HEK293T (cell line): ENCODE results near the gene OAT.
A peak's percentile ranks its signal among the peaks of the same experiment; 100 is the strongest.
"Not testable (repeated sequence)": the region's sequence is repeated elsewhere in the genome, so short reads cannot be mapped to it uniquely, and the experiment has no call there.

Experiments used
- CTCF ChIA-PET: fragments of 350-600 bp; formaldehyde crosslinking; extraction: SDS; loops from one replicate; lab custom pipeline; 2021; ENCODE audit warnings: antibody characterized with exemption, inconsistent platforms; lab: Yijun Ruan, JAX
- POLR2A ChIA-PET: fragments of 350-600 bp; formaldehyde crosslinking; extraction: SDS; loops from one replicate; lab custom pipeline; 2020; ENCODE audit warnings: antibody characterized with exemption, inconsistent platforms; lab: Yijun Ruan, JAX
- DNase-seq: peaks from one replicate; pipeline ENCODE4 v3.0.0; 2012; ENCODE audit warnings: mixed read lengths; ENCODE audit errors: extremely low spot score
- ARNT ChIP-seq: fragments of 450-650 bp; IDR thresholded peaks from 2 replicates; pipeline ENCODE4 v1.6.1; 2017; ENCODE audit warnings: mild to moderate bottlenecking
- BHLHE40 ChIP-seq: fragments of 450-650 bp; IDR thresholded peaks from 2 replicates; pipeline ENCODE4 v1.6.1; 2016; ENCODE audit warnings: mild to moderate bottlenecking, moderate library complexity, borderline replicate concordance
- CTBP1 ChIP-seq: fragments of 450-650 bp; IDR thresholded peaks from 2 replicates; pipeline ENCODE4 v1.6.1; 2016; ENCODE audit warnings: borderline replicate concordance
- ELF4 ChIP-seq: fragments of 450-650 bp; IDR thresholded peaks from 2 replicates; pipeline ENCODE4 v1.6.1; 2017; ENCODE audit warnings: antibody characterized with exemption
- FOXA1 ChIP-seq: fragments of 450-650 bp; IDR thresholded peaks from 2 replicates; pipeline ENCODE4 v1.6.1; 2016; ENCODE audit warnings: mild to moderate bottlenecking
- FOXK2 ChIP-seq: fragments of 450-650 bp; IDR thresholded peaks from 2 replicates; pipeline ENCODE4 v1.6.1; 2016; ENCODE audit warnings: mild to moderate bottlenecking
- FOXM1 ChIP-seq: fragments of 450-650 bp; IDR thresholded peaks from 2 replicates; pipeline ENCODE4 v1.6.1; 2017; ENCODE audit warnings: mild to moderate bottlenecking, borderline replicate concordance
- HDGF ChIP-seq: fragments of 450-650 bp; IDR thresholded peaks from 2 replicates; pipeline ENCODE4 v1.6.1; 2017; ENCODE audit warnings: antibody characterized with exemption, borderline replicate concordance
- L3MBTL2 ChIP-seq: fragments of 450-650 bp; conservative IDR thresholded peaks from 2 replicates; pipeline ENCODE4 v1.6.1; 2016; ENCODE audit warnings: mild to moderate bottlenecking
- LEF1 ChIP-seq: fragments of 450-650 bp; IDR thresholded peaks from 2 replicates; pipeline ENCODE4 v1.6.1; 2017; ENCODE audit warnings: mild to moderate bottlenecking, borderline replicate concordance
- NFRKB ChIP-seq: fragments of 450-650 bp; IDR thresholded peaks from 2 replicates; pipeline ENCODE4 v1.6.1; 2016; ENCODE audit warnings: mild to moderate bottlenecking, moderate library complexity
- SP1 ChIP-seq: fragments of 450-650 bp; IDR thresholded peaks from 2 replicates; pipeline ENCODE4 v1.6.1; 2017
- SUZ12 ChIP-seq: fragments of 450-650 bp; IDR thresholded peaks from 2 replicates; pipeline ENCODE4 v1.6.1; 2016; ENCODE audit warnings: mild to moderate bottlenecking
- TARDBP ChIP-seq: fragments of 450-650 bp; IDR thresholded peaks from 2 replicates; pipeline ENCODE4 v1.6.1; 2016
- TF ChIP-seq, protein P1 (sequence below): fragments of 450-650 bp; IDR thresholded peaks from 2 replicates; pipeline ENCODE4 v1.6.1; 2016

OAT gene

DNA sequence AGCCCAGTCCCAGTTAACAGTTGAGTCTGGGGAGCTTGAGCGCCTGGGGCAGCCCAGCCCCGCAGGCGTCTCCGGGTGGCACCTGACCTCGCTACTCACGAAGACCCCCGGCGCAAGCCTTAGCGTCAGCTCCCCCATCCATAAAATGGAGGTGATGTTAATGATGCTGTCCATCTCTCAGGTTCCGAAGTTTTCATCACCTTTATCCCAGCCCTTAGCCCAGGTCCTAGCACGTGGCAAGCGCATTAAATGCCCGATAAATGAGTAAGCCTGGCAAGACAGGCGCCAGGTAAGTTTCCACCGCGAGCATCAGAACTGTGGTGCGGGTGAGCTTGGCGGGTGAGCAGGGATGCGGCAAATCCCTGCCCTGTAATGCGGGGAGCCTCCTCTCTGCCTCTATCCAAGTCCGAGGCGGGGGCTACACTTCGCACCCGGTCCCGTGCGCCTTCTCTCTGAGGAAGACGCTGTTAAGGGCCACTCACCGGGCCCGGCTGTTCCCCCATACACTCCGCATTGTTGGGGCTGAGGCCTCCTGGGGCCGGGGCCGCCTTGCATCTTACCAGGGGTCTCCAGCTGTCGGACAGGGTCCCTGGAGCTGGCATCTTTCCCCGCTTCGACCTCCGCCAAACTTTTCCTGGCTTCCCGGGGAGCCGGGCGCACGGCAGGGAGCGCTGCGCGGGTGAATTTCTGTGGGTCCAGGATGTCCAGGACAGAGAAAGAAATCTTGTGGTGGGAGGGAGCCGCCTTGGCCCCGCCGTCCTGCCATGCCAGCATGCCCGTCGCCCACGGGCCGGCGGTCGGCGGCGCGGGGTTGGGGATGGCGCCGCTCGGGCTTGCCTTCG lies 30.7 kb upstream of the OAT start:
- ChIA-PET CTCF (interaction anchor here (0.6 kb wide), 1 partner anchor 61 kb away, joined by 3 read pairs; no protein-coding TSS in a partner anchor), POLR2A (interaction anchor here (0.7 to 1.0 kb wide), 4 partner anchors 12 to 31 kb away, joined by 3 to 4 read pairs (median 4); partner anchors contain the start of genes LHPP and OAT)
- DNase-seq = no peak
- TF ChIP-seq TARDBP (no peak), FOXA1 (no peak), SP1 (no peak), L3MBTL2 (peak; percentile 77), LEF1 (no peak)

DNA sequence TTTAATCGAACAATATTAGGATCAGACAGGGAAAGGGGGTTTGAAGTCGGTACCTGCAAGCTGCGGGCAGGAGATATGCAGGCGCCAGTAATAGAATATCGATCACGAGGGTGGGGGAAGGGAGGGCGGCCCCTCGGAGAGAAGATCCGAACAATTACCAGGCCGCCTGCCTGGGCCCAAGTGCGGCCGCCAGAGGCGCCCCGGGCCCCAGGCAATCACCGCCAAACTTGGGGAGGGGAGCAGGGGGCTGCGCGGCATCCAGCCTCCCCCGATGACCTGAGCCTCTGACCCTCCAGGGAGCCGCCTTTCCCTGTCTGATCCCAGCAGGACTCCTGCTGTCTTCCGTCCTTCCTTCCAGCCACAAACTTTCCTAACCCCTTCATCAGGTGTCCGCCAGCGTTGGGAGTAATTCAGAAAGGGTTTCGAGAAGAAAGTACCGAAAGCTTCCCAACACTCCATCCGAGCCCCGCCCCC lies 30.0 kb upstream of the OAT start:
- ChIA-PET CTCF (no interaction called here), POLR2A (interaction anchor here (0.8 to 1.0 kb wide), 2 partner anchors 13 to 30 kb away, joined by 3 to 4 read pairs; partner anchors contain the start of genes LHPP and OAT)
- no peak for TF ChIP-seq LEF1
- TF ChIP-seq ELF4 = no peak
- TF ChIP-seq, protein P1, sequence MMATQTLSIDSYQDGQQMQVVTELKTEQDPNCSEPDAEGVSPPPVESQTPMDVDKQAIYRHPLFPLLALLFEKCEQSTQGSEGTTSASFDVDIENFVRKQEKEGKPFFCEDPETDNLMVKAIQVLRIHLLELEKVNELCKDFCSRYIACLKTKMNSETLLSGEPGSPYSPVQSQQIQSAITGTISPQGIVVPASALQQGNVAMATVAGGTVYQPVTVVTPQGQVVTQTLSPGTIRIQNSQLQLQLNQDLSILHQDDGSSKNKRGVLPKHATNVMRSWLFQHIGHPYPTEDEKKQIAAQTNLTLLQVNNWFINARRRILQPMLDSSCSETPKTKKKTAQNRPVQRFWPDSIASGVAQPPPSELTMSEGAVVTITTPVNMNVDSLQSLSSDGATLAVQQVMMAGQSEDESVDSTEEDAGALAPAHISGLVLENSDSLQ = no peak
- TF ChIP-seq CTBP1 = no peak
- TF ChIP-seq BHLHE40 = no peak
- TF ChIP-seq HDGF = no peak
- TF ChIP-seq FOXK2 = no peak
- no peak for TF ChIP-seq NFRKB
- TF ChIP-seq SUZ12 = no peak
- TF ChIP-seq FOXA1 = no peak
- TF ChIP-seq ARNT = no peak
- TF ChIP-seq L3MBTL2 = no peak
- peak; percentile 46 for DNase-seq

DNA sequence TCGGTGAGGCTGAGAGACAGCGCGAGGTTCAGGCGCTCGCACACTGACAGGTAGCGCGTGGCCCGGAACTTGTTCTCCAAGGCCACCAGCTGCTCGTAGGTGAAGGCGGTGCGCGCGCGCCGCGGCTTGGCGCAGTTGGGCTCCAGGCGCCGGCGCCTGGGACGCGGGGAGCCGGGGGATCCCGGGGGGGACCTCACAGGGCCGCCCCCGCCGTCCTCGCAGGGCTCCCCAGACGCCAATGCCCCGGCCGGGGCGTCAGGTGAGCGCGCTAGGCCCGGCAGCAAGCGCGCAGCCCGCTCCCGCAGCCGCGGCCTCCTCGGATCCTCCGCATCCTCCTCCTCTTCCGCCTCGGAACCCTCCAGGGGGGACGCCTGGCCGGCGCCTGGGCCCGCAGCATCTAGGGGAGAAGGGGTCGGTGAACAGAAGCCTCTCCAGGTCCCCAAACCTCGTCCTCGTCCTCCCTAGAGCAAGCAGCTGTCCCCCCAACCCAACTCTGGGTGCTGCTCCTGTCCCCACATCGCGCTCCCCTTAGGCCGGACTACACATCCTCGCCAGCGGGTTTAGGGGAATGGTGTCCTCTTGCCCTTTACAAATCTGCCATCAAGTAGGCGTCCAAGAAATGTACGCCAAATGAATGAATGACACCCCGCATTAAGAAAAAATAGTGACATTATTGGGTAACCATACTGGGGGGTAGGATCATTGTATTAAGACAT lies 29.2 kb upstream of the OAT start:
- ChIA-PET POLR2A (no interaction called here), CTCF (no interaction called here)
- no peak for TF ChIP-seq TARDBP
- TF ChIP-seq SP1 = no peak
- no peak for TF ChIP-seq HDGF
- no peak for TF ChIP-seq LEF1
- no peak for TF ChIP-seq NFRKB
- TF ChIP-seq ELF4 = no peak
- no peak for DNase-seq

DNA sequence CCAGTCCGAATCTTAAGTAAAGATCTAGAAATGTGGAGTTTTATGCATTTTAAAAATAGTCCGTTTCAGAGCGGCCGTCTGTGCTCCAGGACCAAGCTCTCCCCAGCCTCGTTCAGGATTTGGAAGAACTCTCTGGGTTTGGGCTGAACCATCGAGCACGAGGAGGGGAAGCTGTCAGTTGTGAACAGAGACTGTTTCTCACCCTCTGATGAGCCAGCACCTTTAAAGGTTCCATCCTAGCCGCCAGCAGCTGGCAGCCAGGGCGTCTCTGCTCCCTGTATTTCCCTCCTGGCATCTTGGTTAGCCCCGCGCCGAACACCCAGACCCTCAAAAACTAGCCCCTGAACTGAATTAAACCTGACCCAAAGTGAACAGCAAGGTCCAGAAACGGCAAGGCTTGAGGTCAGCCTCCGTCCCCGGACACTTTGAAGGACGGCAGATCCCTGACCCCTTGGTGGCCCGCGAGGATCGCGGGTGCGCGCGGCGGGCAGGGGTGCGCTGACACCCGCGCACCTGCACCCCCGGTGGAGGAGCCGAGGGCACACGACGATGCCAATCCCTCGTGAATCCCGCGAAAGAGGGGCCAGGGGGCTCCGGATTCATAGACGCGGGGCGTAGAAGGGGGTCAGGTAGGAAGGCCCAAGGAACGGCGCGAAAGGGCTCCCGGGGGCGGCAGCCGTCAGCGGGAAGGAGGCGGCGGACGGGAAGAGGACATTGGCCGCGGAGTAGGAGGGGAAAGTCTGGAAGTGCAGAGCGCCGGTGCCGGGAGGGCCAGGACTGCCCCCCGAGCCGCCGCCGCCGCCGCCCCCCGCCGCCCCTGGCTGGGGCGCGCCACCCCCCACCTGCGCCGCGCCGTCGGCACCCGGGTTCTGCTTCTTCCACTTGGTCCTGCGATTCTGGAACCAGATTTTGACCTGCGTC lies 28.4 kb upstream of the OAT start:
- DNase-seq = no peak
- no peak for TF ChIP-seq FOXK2
- no peak for TF ChIP-seq L3MBTL2
- TF ChIP-seq, protein P1 = no peak
- TF ChIP-seq FOXM1 = no peak
- TF ChIP-seq CTBP1 = no peak
- no peak for TF ChIP-seq SUZ12
- TF ChIP-seq BHLHE40 = no peak
- TF ChIP-seq SP1 = no peak
- CTCF ChIA-PET = no interaction called here
- POLR2A ChIA-PET = no interaction called here

DNA sequence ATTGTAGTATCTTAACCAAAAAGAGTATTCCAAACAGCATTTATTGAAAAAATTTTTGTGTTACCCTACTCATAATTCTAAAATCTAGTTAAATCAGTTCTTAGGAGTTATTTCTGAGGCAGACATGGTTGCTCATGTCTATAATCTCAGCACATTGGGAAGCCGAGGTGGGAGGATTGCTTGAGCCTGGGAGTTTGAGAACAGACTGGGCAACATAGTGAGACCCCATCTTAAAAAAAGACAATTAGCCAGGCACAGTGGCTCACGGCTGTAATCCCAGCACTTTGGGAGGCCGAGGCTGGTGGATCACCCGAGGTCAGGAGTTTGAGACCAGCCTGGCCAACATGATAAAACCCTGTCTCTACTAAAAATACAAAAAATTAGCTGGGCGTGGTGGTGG lies 23.0 kb upstream of the OAT start:
- POLR2A ChIA-PET, DNase-seq, CTCF ChIA-PET: not testable (repeated sequence)

DNA sequence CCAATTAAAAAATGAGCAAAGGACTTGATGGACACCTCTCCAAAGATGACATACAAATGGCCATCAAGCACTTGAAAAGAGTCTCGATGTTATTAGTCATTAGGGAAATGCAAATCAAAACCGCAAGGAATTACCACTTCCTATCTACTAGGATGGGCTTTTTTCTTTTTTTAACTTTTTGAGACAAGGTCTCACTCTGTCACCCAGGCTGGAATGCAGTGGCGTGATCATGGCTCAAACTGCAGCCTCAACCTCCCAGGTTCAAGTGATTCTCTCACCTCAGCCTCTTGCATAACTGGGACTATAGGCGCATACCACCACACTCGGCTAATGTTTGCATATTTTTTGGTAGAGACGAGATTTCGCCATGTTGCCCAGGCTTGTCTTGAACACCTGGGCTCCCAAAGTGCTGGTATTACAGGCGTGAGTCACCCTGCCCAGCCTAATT lies 17.5 kb upstream of the OAT start:
- TF ChIP-seq LEF1 (no peak), TARDBP (no peak)
- ChIA-PET CTCF (no interaction called here), POLR2A (no interaction called here)
- DNase-seq = no peak

DNA sequence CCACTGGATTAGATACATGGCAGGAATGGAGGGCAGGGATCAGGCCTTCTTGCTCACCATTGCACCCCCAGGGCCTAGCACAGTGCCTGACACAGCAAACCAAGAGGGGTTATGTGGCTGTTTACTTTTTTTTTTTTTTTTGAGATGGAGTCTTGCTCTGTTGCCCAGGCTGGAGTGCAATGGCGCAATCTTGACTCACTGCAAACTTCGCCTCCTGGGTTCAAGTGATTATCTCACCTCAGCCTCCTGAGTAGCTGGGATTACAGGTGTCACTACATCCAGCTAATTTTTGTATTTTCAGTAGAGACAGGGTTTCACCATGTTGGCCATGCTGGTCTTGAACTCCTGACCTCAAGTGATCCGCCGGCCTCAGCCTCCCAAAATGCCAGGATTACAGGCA lies 17.0 kb upstream of the OAT start:
- CTCF ChIA-PET, DNase-seq, POLR2A ChIA-PET: not testable (repeated sequence)
